Measurements from ENCODE around the gene B3GNT8. TPM values are rescaled to one million over a fixed set of nuclear protein-coding genes. Genes with fewer than 3 reads are reported as not detected.
"Not testable (repeated sequence)": the region's sequence is repeated elsewhere in the genome, so short reads cannot be mapped to it uniquely, and the experiment has no call there.

B3GNT8 gene
- total RNA-seq, 1 experiment from 2014 or later = not detected

- H3K4me3 ChIP-seq (replicated peaks in 1 of 2; ENCODE audit: low read depth in 1 of 2, low read length in 2 of 2); H3K27me3 ChIP-seq (ENCODE audit: insufficient read depth, low read length); POLR2A ChIA-PET; H2AFZ ChIP-seq (ENCODE audit: low read depth, low read length, poor library complexity, severe bottlenecking); H3K4me2 ChIP-seq (ENCODE audit: low read length); BruUV-seq (replicated peaks); DNase-seq (ENCODE audit: low read depth, low spot score); RAD21 ChIA-PET (ENCODE audit: low non-redundant PET in 1 of 2, low total read pairs in 2 of 2, uncharacterized antibody in 2 of 2, unreplicated experiment in 2 of 2); H4K20me1 ChIP-seq (ENCODE audit: insufficient read depth); H3K36me3 ChIP-seq (ENCODE audit: control insufficient read depth in 1 of 2, insufficient read depth in 2 of 2, low read length in 2 of 2); H3K9ac ChIP-seq (ENCODE audit: low read length); H3K27ac ChIP-seq (ENCODE audit: low read depth, low read length); CTCF ChIA-PET; H3K79me2 ChIP-seq (ENCODE audit: insufficient read depth, low read length); H3K9me2 ChIP-seq (ENCODE audit: insufficient read depth); H3K9me3 ChIP-seq (ENCODE audit: control insufficient read depth in 1 of 2, insufficient read depth in 1 of 2, low read depth in 1 of 2, low read length in 2 of 2); intact Hi-C loops (cut with micrococcal nuclease); ATAC-seq: not testable (repeated sequence)
- peaks cover 10 to 26% of the 10 kb centered on the region in 2 experiments for H3K4me1 ChIP-seq (ENCODE audit: control insufficient read depth in 1 of 2, insufficient read depth in 2 of 2, low read length in 2 of 2)
These were observed 45.6 kb downstream of the B3GNT8 start for GRCh38 chr19:41381536-41381935.

- no peak overlapping the region for H3K9ac ChIP-seq (ENCODE audit: low read length)
- H3K9me3 ChIP-seq (ENCODE audit: control insufficient read depth in 1 of 2, insufficient read depth in 1 of 2, low read depth in 1 of 2, low read length in 2 of 2) = no peaks in the 10 kb centered on the region
- no peaks in the 10 kb centered on the region for H3K27me3 ChIP-seq (ENCODE audit: insufficient read depth, low read length)
- ChIA-PET POLR2A (no interaction called here), RAD21 (ENCODE audit: low non-redundant PET in 1 of 2, low total read pairs in 2 of 2, uncharacterized antibody in 2 of 2, unreplicated experiment in 2 of 2) (no interaction called here), CTCF (no interaction called here)
- H3K27ac ChIP-seq (ENCODE audit: low read depth, low read length) = no peak overlapping the region
- no TSS peak for BruUV-seq (replicated peaks)
- H2AFZ ChIP-seq (ENCODE audit: low read depth, low read length, poor library complexity, severe bottlenecking) = no peak overlapping the region
- intact Hi-C loops (cut with micrococcal nuclease) = no loop called here
- H3K9me2 ChIP-seq (ENCODE audit: insufficient read depth) = no peaks in the 10 kb centered on the region
- no peaks in the 10 kb centered on the region; a peak in 1 of 4 replicates for H3K36me3 ChIP-seq (ENCODE audit: control insufficient read depth in 1 of 2, insufficient read depth in 2 of 2, low read length in 2 of 2)
- H3K4me3 ChIP-seq (replicated peaks in 1 of 2; ENCODE audit: low read depth in 1 of 2, low read length in 2 of 2) = no peak overlapping the region
- ATAC-seq = no peak
- H3K4me2 ChIP-seq (ENCODE audit: low read length) = no peak overlapping the region
- H3K79me2 ChIP-seq (ENCODE audit: insufficient read depth, low read length) = no peaks in the 10 kb centered on the region
- peaks cover 10 to 26% of the 10 kb centered on the region in 2 experiments for H3K4me1 ChIP-seq (ENCODE audit: control insufficient read depth in 1 of 2, insufficient read depth in 2 of 2, low read length in 2 of 2)
- H4K20me1 ChIP-seq (ENCODE audit: insufficient read depth) = no peaks in the 10 kb centered on the region
- no peak for DNase-seq (ENCODE audit: low read depth, low spot score)
- TF ChIP-seq REST (IDR thresholded peaks at IDR 0.05; ENCODE audit: low read depth) (no peak), EZH2phosphoT487 (IDR thresholded peaks at IDR 0.05; ENCODE audit: borderline replicate concordance) (no peak), SRF (IDR thresholded peaks at IDR 0.05; ENCODE audit: low read depth) (no peak), EZH2 (IDR thresholded peaks at IDR 0.05) (no peak), ZFX (IDR thresholded peaks at IDR 0.05) (no peak), EGR1 (IDR thresholded peaks at IDR 0.05; ENCODE audit: low read depth) (no peak), MAX (IDR thresholded peaks at IDR 0.05) (no peak), TCF7L2 (IDR thresholded peaks at IDR 0.05; ENCODE audit: borderline replicate concordance, extremely low read depth, insufficient read depth, insufficient read length) (no peak), CEBPB (IDR thresholded peaks at IDR 0.05; ENCODE audit: low read depth) (no peak), JUND (IDR thresholded peaks at IDR 0.05) (no peak), ELF1 (IDR thresholded peaks at IDR 0.05; ENCODE audit: borderline replicate concordance, low read depth) (no peak), YY1 (IDR thresholded peaks at IDR 0.05; ENCODE audit: extremely low read depth, insufficient replicate concordance, low read depth, low read length) (no peak), RAD21 (IDR thresholded peaks at IDR 0.05; ENCODE audit: low read depth) (no peak), CBX3 (IDR thresholded peaks at IDR 0.05; ENCODE audit: low read depth) (no peak), ATF3 (IDR thresholded peaks at IDR 0.05) (no peak)
These were observed 49.0 kb downstream of the B3GNT8 start for GRCh38 chr19:41377977-41378709.

Data from HCT116 (cell line).